Left colon (tissue), 2 donors: Measurements from ENCODE around the gene RNF126. TPM values are rescaled to one million over a fixed set of nuclear protein-coding genes. Genes with fewer than 3 reads are reported as not detected.
"Not testable (repeated sequence)": the region's sequence is repeated elsewhere in the genome, so short reads cannot be mapped to it uniquely, and the experiment has no call there.

Experiments
- ATAC-seq: fragments of 200-7000 bp; cut with Tn5 transposase; one replicate; pipeline ENCODE4 v1.9.1; 2020; ENCODE audit warnings: mild to moderate bottlenecking, moderate library complexity
- DNase-seq, 2 donors: peaks; one replicate each; pipeline ENCODE4 v3.0.0-alpha.2; 2020
- intact Hi-C, 2 donors: fragments of 100-400 bp; cut with DNase I in 1 of 2; cut with micrococcal nuclease in 1 of 2; formaldehyde crosslinking; loops; one replicate each; pipeline versions ENCODE4 v1.11.2 to v1.14.0; 2022; cut with DNase I, micrococcal nuclease
- total RNA-seq, 2 donors: library from RNA; stranded (reverse); fragmentation: NEBNext Ultra II Directional; extraction: Animal tissue kit (Norgen Biotek cat#: 25700); gene quantifications; one replicate each; pipeline ENCODE4 v1.2.1, GENCODE V29; 2021
- donor health status: DM: no; HTN: no; CAD: no.
- donor health status: DM: yes; HTN: yes; CAD: no.

The RNF126 gene
- total RNA-seq, 2 donors from 2014 or later: 60.1 to 73.1 TPM

GRCh38 chr19:670609-671075, 7.6 kb upstream of the RNF126 start:
- ATAC-seq (no peak), DNase-seq (no peak)
- intact Hi-C loops: loop anchor here in 1 of 2 donors (5.0 kb wide), 1 partner anchor 62 kb away; no protein-coding TSS in a partner anchor

GRCh38 chr19:668675-669434, 5.8 kb upstream of the RNF126 start:
- DNase-seq, ATAC-seq, intact Hi-C loops: not testable (repeated sequence)

GRCh38 chr19:666985-667573, 4.1 kb upstream of the RNF126 start:
- ATAC-seq, DNase-seq: not testable (repeated sequence)
- intact Hi-C loops: loop anchor here in 1 of 2 donors (2.0 kb wide), 1 partner anchor 66 kb away; no protein-coding TSS in a partner anchor

GRCh38 chr19:664913-665443, 2.0 kb upstream of the RNF126 start:
- DNase-seq: peak in 1 of 2 donors; percentile 86
- ATAC-seq: peak; percentile 9
- intact Hi-C loops: no loop called here

GRCh38 chr19:663682-664117, 686 bp upstream of the RNF126 start:
- DNase-seq (no peak), ATAC-seq (no peak)
- intact Hi-C loops: no loop called here

GRCh38 chr19:662207-662961, 630 bp downstream of the RNF126 start:
- intact Hi-C loops: no loop called here
- peak; percentile 59 for ATAC-seq
- DNase-seq: peak; percentile 82 to 84

GRCh38 chr19:661427-662196, 1.4 kb downstream of the RNF126 start:
- ATAC-seq (peak; percentile 56), DNase-seq (peak in 1 of 2 donors; percentile 66)
- intact Hi-C loops: no loop called here

GRCh38 chr19:660793-661426, 2.1 kb downstream of the RNF126 start:
- intact Hi-C loops: no loop called here
- DNase-seq: peak; percentile 71 to 80
- ATAC-seq: peak; percentile 62

- DNase-seq (no peak), ATAC-seq (no peak)
- intact Hi-C loops: no loop called here
These were observed 3.8 kb downstream of the RNF126 start for GRCh38 chr19:658916-659839.

GRCh38 chr19:658059-658839, 4.8 kb downstream of the RNF126 start:
- ATAC-seq: no peak
- intact Hi-C loops: no loop called here
- DNase-seq: no peak

- intact Hi-C loops: no loop called here
- DNase-seq (no peak), ATAC-seq (no peak)
These were observed 5.4 kb downstream of the RNF126 start for GRCh38 chr19:657611-658010.

- intact Hi-C loops: no loop called here
- DNase-seq: no peak
- no peak for ATAC-seq
These were observed 6.1 kb downstream of the RNF126 start for GRCh38 chr19:656751-657559.

- intact Hi-C loops: no loop called here
- DNase-seq (no peak), ATAC-seq (no peak)
These were observed 7.3 kb downstream of the RNF126 start for GRCh38 chr19:655691-656090.

GRCh38 chr19:653425-653824, 9.6 kb downstream of the RNF126 start:
- no peak for ATAC-seq
- intact Hi-C loops: no loop called here
- DNase-seq: no peak
